Measurements from ENCODE around the gene RAP1GDS1.
"Not testable (repeated sequence)": the region's sequence is repeated elsewhere in the genome, so short reads cannot be mapped to it uniquely, and the experiment has no call there.

RAP1GDS1 gene

DNA sequence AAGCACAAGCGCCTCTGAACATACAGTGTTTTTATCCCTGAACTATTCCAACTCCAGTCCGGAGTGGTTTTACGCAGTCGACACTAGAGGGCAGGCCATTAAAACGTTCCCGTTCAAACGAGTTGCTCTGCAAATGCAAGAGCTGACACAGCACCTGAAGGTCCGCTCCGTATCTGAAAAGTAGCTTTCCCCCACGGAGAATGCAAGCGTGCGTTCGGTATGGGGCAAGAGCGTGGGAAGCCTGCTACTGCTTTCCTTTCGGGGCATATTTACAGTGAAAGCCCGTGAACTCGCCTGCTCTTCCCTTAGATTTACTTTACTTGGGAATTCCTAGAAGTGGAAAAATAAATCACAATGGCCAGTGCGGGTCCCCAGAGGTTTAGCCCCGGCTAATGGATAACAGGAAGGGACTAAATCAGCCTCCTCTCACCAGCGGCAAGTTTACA lies 206.5 kb downstream of the RAP1GDS1 start:
- DNase-seq (ENCODE audit: low read depth in 1 of 2, low spot score in 1 of 2), result peak; percentile 45 to 88
- in situ Hi-C loops (cut with HindIII; ENCODE audit: low pct_unique_long_range_greater_than_20kb, low sequenced_read_pairs), result no loop called here
- no peak for TF ChIP-seq JUND (IDR thresholded peaks at IDR 0.05; ENCODE audit: low read depth)

DNA sequence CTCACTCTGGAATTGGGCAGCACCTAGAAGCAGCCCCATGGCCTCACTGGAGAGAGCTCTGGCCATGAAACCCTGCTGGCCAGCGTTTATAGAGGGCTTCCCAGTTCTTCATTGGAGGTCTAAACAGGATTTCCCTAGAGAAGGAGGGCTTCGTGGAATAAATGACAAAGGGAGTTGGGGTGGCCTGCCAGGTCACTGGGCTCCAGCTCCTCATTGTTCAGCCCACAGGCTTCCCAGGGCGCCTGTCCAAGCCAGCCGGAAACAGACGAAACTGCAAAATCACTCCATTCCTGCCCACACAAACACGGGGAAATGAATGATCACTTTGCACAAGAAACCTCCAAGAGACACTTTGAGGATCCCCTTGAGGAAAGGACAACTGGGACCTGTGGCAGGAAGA lies 207.5 kb downstream of the RAP1GDS1 start:
- no peak for DNase-seq (ENCODE audit: low read depth in 1 of 2, low spot score in 1 of 2)
- TF ChIP-seq JUND (IDR thresholded peaks at IDR 0.05; ENCODE audit: low read depth), result no peak
- in situ Hi-C loops (cut with HindIII; ENCODE audit: low pct_unique_long_range_greater_than_20kb, low sequenced_read_pairs), result no loop called here

DNA sequence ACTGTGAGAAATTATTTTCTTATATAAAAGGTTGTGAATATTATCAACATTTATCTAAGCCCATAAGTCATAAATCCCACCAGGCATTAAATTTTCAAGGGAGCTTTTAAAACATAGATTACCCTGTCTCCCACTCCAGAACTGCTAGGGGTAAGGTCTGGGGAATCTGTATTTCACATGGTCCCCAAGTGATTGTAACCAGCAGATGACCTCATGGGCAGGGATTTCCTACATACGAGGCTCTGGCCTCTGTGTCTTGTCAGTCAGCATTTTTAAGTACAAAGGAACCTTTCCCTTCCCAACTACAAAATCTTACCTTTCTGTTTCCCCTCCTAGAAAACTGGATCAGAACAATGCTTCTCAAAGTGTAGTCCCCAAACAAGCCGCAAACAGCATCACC lies 208.6 kb downstream of the RAP1GDS1 start:
- TF ChIP-seq JUND (IDR thresholded peaks at IDR 0.05; ENCODE audit: low read depth), result no peak
- in situ Hi-C loops (cut with HindIII; ENCODE audit: low pct_unique_long_range_greater_than_20kb, low sequenced_read_pairs), result no loop called here
- no peak for DNase-seq (ENCODE audit: low read depth in 1 of 2, low spot score in 1 of 2)

DNA sequence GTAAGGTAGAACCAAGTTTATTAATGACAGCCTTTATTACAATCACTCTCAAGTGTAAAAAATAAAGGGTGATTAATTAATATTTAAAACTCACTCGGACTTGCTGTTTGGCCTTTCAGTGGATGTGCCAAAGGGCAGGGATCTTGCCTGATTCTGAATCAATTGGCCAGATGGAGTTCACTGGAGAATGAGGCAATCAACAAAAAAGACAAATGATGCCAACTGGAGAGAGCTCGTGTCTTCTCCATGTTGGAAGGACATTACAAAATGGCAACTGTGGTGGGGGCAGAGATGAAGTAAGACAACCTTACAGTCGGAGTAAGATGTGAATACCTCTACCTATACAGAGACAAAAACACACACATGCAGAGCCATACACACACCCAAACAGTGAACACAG lies 209.2 kb downstream of the RAP1GDS1 start:
- no peak for DNase-seq (ENCODE audit: low read depth in 1 of 2, low spot score in 1 of 2)
- no peak for TF ChIP-seq JUND (IDR thresholded peaks at IDR 0.05; ENCODE audit: low read depth)
- in situ Hi-C loops (cut with HindIII; ENCODE audit: low pct_unique_long_range_greater_than_20kb, low sequenced_read_pairs), result no loop called here

DNA sequence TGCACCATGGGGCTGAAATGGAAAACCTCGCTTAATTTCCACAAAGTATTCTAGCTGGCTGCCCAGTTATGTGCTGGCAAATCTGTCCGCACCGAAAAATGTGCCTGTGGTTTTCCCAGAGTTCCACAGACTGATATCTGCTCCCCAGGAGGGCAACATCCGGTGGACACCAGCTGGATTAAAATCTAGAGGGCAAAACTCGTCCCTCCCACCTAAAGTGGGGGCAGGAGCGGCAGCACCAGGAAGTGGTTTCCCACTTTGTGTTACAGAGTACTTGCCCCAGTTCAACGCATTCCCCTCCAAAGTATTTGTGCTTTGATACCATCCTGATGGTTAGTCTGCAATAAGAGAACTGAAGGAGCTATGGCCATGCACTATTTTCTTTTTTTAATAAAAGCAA lies 209.6 kb downstream of the RAP1GDS1 start:
- in situ Hi-C loops (cut with HindIII; ENCODE audit: low pct_unique_long_range_greater_than_20kb, low sequenced_read_pairs), result no loop called here
- no peak for DNase-seq (ENCODE audit: low read depth in 1 of 2, low spot score in 1 of 2)
- TF ChIP-seq JUND (IDR thresholded peaks at IDR 0.05; ENCODE audit: low read depth), result no peak

DNA sequence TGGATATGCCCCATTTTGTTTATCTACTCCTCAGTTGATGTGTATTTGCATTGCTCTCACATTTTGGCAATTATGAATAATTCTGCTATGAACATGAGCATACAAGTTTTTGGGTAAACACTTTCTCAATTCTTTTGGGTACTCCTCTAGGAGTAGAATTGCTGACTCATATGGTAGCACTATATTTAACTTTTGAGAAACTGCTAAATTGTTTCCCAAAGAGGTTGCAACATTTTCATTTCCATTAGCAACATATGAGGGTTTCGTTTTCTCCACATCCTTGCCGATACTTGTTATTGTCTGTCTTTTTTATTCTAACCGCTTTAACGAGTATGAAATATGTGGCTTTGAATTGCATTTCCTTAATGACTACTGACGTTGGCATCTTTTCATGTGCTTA lies 211.9 kb downstream of the RAP1GDS1 start:
- no peak for TF ChIP-seq JUND (IDR thresholded peaks at IDR 0.05; ENCODE audit: low read depth)
- DNase-seq (ENCODE audit: low read depth in 1 of 2, low spot score in 1 of 2), result no peak
- in situ Hi-C loops (cut with HindIII; ENCODE audit: low pct_unique_long_range_greater_than_20kb, low sequenced_read_pairs), result no loop called here

DNA sequence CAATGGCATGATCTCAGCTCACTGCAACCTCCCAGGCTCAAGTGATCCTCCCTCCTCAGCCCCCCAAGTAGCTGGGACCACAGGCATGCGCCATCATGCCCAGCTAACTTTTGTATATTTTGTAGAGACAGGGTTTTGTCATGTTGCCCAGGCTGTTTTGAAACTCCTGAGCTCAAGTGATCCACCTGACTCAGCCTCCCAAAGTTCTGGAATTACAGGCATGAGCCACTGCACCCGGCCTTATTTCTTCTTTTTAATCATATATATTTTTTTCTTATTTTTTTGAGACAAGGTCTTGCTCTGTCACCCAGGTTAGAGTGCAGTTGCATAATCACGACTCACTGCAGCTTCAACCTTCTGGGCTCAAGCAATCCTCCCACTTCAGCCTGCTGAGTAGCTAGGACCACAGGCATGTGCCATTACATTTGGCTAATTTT lies 213.2 kb downstream of the RAP1GDS1 start:
- no peak for DNase-seq (ENCODE audit: low read depth in 1 of 2, low spot score in 1 of 2)
- in situ Hi-C loops (cut with HindIII; ENCODE audit: low pct_unique_long_range_greater_than_20kb, low sequenced_read_pairs), result no loop called here
- no peak for TF ChIP-seq JUND (IDR thresholded peaks at IDR 0.05; ENCODE audit: low read depth)

DNA sequence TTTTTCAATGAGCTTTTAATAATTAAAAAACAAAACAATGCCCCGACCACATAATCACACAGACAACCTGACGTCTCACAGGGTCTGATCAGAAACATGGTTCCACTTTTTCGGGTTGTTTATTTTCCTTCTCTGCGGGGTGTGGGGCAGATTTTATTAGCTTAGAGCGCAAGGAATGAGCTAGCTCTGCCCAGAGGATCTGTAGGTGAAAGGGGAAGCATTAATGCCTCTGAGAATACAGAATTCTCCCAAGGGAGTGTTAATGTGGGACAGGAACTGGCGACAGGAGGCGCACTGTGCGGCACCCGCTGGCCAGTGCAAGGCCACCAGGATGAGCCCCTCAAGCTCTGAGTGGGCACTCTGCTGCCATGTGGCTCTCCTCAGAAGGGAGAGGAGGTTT lies 215.7 kb downstream of the RAP1GDS1 start:
- no peak for TF ChIP-seq JUND (IDR thresholded peaks at IDR 0.05; ENCODE audit: low read depth)
- DNase-seq (ENCODE audit: low read depth in 1 of 2, low spot score in 1 of 2), result no peak
- in situ Hi-C loops (cut with HindIII; ENCODE audit: low pct_unique_long_range_greater_than_20kb, low sequenced_read_pairs), result no loop called here

DNA sequence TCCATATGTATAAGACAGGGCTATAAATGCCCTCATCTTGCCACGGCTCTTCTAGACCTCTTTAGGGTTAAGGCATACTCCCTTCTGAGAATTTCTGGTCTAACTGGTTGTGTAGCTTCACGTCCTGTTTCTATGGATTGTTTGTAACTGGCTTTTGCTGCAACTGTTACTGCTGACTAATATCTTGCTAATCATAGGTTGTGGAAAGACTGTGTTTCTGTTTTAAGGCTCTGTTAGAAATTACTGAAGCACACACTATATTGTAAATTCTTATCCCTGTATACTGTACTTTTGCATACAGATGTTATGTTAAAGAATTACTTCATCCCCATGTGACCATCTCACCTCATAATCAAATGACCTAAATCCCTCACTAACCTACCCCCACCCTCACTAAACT lies 218.4 kb downstream of the RAP1GDS1 start:
- peak in 1 of 2 experiments; percentile 70 for DNase-seq (ENCODE audit: low read depth in 1 of 2, low spot score in 1 of 2)
- in situ Hi-C loops (cut with HindIII; ENCODE audit: low pct_unique_long_range_greater_than_20kb, low sequenced_read_pairs), result not testable (repeated sequence)

DNA sequence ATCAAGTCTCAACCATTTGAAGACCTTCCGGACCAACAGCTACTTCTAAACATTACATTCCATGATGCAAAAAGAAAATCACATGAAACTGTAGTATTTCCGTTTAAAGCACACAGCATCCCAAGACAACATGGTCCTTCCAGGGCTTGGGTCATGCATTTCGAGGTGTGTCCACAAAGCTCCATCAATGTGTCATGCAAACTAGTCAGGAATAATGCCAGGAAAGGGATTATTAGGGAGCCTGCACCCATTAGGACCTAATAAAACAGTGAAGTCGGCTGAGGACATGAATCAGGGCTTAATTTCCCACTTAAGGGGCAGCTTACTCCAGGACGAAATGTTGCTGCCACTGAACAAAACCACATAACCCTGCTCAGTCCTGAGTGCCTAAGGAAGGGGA lies 219.4 kb downstream of the RAP1GDS1 start:
- in situ Hi-C loops (cut with HindIII; ENCODE audit: low pct_unique_long_range_greater_than_20kb, low sequenced_read_pairs), result no loop called here
- TF ChIP-seq JUND (IDR thresholded peaks at IDR 0.05; ENCODE audit: low read depth), result no peak

DNA sequence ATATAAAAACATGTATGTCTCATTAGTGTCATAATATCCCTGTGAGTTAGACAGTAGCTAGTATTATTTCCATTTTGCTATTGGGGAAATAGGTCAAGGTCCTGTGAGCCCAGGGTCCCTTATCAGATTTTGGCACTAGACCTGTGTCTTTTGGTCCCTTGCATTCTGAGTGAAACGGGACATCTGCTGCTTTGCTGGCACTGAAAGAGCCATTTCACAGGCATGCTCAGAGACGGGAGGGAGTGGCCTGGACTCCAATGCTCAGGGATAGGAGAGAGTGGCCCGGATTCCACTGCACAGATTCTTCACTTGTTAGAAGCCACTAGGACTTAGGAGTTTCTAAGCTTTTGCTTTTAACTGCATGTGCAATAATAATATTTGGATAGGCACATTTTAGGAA lies 220.0 kb downstream of the RAP1GDS1 start:
- no peak for TF ChIP-seq JUND (IDR thresholded peaks at IDR 0.05; ENCODE audit: low read depth)
- in situ Hi-C loops (cut with HindIII; ENCODE audit: low pct_unique_long_range_greater_than_20kb, low sequenced_read_pairs), result no loop called here
- no peak for DNase-seq (ENCODE audit: low read depth in 1 of 2, low spot score in 1 of 2)

More for the DNA sequence above, 219.4 kb downstream of the RAP1GDS1 start:
- DNase-seq (ENCODE audit: low read depth in 1 of 2, low spot score in 1 of 2), result no peak

DNA sequence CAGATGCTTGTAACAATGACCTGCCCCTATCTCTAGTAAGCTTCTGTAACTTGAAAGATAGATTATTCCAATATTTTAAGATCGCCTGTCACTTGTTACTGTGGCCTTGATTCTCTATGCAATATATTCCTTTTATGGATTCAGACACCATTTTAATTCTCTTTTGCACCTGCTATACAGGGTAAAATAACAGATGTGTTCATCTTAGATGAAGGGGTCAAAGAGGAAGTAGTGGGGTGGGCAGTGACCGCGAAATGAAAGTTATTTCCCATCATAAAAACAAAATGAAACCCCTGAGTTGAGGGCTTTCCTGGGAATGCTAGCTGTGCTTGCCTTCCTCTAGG lies 221.3 kb downstream of the RAP1GDS1 start:
- DNase-seq (ENCODE audit: low read depth in 1 of 2, low spot score in 1 of 2), result no peak
- no peak for TF ChIP-seq JUND (IDR thresholded peaks at IDR 0.05; ENCODE audit: low read depth)
- in situ Hi-C loops (cut with HindIII; ENCODE audit: low pct_unique_long_range_greater_than_20kb, low sequenced_read_pairs), result no loop called here

DNA sequence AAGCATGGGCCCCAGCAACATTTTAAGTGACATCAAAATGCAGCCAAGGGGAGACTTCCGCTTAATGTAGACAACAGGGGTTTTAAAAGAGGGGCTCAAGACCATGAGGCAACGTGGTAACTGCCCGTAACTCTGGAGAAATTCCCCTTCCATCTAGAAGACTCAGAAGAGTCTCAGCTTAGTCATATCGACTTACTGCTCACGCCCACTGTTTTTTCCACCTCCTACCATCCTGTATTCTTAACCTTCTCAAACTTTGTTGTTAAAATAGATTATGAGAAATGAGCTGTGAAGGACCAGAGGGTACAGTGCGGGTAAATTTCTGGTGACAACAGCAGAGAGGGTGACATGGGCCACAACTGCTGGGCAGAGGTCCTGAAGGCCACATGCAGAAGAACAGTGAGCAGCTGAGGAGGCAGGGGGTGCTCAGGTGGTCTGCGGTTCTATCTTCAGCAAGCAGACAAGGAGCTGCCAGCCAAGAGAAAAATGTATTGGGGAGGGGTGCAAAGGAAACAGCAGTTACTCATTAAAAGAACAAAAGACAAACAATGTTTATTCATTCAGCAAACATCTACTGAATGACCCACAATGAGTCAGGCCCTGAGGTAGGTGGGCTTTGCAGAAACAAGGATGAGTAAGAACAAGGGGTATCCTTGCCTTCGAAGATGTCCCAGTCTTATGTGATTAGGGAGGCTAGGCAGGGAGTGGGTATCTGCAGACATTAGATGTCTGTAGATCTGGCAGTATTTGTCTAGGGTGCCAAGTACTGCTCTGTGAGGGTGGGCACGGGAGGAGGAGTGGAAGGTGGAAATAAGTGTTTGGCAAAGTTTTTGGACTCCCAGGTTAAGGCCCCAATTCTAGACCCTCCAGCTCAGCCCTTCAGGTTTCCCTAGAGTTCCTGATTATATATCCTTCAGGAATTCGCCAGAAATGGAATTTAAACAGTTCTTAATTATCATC lies 221.9 kb downstream of the RAP1GDS1 start:
- in situ Hi-C loops (cut with HindIII; ENCODE audit: low pct_unique_long_range_greater_than_20kb, low sequenced_read_pairs), result no loop called here
- DNase-seq (ENCODE audit: low read depth in 1 of 2, low spot score in 1 of 2), result no peak
- no peak for TF ChIP-seq JUND (IDR thresholded peaks at IDR 0.05; ENCODE audit: low read depth)

DNA sequence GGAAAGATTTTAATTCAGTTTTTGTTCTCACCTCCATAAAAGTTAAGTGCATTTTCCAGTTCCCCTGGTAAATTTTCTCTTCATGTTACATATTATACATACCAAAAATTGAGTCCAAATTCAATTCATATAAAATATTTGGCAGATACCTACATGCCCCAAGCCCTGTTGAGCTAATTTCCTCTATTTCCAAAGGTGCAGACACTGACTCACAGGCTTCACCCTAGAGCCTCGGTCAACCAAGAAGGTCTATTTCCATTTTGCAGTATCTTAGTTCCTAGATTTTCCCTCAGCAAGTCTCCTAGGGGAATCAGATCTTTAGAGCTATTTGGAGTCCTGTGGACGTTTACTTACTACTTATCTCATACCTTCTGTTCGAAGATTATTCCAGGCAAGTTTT lies 222.8 kb downstream of the RAP1GDS1 start:
- in situ Hi-C loops (cut with HindIII; ENCODE audit: low pct_unique_long_range_greater_than_20kb, low sequenced_read_pairs), result no loop called here

More for the DNA sequence above, 222.8 kb downstream of the RAP1GDS1 start:
- no peak for DNase-seq (ENCODE audit: low read depth in 1 of 2, low spot score in 1 of 2)
- TF ChIP-seq JUND (IDR thresholded peaks at IDR 0.05; ENCODE audit: low read depth), result no peak
